Omental fat pad (tissue), 4 donors: ENCODE measurements around the gene LIN7A. TPM values are rescaled to one million over a fixed set of nuclear protein-coding genes. Genes with fewer than 3 reads are reported as not detected.
A peak's percentile ranks its signal among the peaks of the same experiment; 100 is the strongest.

ENCODE experiments used
- ATAC-seq: fragments of 150-250 bp; one replicate; pipeline ENCODE4 v1.9.1; 2016; ENCODE audit warnings: mild to moderate bottlenecking, moderate library complexity; ENCODE audit not compliant: low FRiP score
- DNase-seq: peaks from one replicate; pipeline ENCODE4 v3.0.0-alpha.2; 2019; ENCODE audit warnings: low spot score
- total RNA-seq, 4 donors: library from RNA; depleted of rRNA; stranded (reverse); fragments of >200 nt; gene quantifications; one replicate each; pipeline ENCODE4 v1.1.0, GENCODE V29; 2016
- TF ChIP-seq, protein P1 (sequence below), 3 donors: fragments of 450-650 bp; IDR thresholded peaks; one replicate each; pipeline ENCODE4 v1.5.1; 2016 to 2017; ENCODE audit warnings: antibody characterized with exemption in 3 of 3, mild to moderate bottlenecking in 3 of 3, moderate library complexity in 2 of 3

LIN7A gene, protein sequence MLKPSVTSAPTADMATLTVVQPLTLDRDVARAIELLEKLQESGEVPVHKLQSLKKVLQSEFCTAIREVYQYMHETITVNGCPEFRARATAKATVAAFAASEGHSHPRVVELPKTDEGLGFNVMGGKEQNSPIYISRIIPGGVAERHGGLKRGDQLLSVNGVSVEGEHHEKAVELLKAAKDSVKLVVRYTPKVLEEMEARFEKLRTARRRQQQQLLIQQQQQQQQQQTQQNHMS
- total RNA-seq: 10 to 100 TPM in 1 of 4 donors, 1 to 10 TPM in 3; 4.8 to 16.2 (median 6.6) TPM

DNA sequence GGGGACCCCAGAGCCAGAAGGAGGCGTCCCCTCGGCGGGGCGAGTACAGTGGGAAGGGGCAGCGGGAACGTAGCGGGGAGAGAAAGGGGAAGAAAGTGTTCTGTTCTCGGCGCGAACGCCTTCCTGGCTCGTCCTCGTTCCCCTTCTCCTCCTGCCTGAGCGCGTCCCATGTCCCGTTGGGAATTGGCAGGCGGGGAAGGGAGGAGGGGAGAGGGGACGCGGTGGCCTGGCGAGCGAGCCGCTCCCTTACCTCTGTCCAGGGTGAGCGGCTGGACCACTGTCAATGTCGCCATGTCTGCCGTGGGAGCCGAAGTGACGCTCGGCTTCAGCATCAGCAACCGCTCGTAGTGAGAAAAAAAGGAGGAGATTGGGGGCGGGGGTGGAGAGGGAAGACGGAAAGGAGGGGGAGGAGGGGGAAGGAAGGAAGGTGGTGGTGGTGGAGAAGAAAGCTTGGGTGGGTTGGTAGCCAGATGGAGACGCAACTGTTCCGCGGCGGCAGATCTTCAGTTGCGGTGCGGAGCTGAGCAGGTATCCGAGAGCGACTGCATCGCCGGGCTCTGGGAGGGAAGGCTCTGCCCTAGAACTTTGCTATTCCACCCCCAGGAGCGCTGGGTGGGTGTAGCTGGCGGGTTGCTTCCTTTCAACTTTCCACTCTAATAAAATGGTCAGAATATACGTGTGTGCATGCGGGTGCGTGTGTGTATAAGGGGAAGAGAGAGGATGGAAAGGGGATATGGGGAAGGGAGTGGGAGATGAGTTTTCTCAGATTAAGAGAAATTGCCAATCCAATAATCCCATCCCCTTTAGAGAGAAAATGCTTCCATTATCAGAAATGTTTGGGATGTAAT lies at the start of gene LIN7A:
LIN7A (minus strand) TSS at position 544 of the 848 bp plus-strand sequence; CDS start at position 332, 212 bp downstream.
- DNase-seq: no peak
- ATAC-seq: peak; percentile 45
- TF ChIP-seq, protein P1, sequence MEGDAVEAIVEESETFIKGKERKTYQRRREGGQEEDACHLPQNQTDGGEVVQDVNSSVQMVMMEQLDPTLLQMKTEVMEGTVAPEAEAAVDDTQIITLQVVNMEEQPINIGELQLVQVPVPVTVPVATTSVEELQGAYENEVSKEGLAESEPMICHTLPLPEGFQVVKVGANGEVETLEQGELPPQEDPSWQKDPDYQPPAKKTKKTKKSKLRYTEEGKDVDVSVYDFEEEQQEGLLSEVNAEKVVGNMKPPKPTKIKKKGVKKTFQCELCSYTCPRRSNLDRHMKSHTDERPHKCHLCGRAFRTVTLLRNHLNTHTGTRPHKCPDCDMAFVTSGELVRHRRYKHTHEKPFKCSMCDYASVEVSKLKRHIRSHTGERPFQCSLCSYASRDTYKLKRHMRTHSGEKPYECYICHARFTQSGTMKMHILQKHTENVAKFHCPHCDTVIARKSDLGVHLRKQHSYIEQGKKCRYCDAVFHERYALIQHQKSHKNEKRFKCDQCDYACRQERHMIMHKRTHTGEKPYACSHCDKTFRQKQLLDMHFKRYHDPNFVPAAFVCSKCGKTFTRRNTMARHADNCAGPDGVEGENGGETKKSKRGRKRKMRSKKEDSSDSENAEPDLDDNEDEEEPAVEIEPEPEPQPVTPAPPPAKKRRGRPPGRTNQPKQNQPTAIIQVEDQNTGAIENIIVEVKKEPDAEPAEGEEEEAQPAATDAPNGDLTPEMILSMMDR (IDR thresholded peaks at IDR 0.05): no peak

DNA sequence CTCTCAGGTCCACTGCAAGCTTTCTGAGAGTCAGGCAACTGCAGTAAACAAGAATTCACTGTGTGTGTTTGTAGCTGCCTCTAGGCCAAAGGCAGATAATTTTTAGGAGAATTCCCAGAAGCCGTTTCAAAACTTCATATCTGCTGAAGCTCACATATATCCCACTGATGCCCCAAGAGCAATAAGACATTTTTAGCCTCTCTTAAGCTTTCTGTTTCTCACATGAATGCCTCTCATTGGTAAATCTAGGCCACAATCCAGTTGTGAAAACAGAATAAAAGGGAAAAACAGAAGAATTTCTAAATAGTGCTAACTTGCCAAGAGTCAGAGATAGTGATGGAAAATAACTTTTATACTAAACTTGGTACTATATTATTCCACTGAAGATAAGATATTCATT lies 48.5 kb upstream of the LIN7A start:
- no peak for DNase-seq
- TF ChIP-seq, protein P1 (IDR thresholded peaks at IDR 0.05): no peak
- no peak for ATAC-seq

DNA sequence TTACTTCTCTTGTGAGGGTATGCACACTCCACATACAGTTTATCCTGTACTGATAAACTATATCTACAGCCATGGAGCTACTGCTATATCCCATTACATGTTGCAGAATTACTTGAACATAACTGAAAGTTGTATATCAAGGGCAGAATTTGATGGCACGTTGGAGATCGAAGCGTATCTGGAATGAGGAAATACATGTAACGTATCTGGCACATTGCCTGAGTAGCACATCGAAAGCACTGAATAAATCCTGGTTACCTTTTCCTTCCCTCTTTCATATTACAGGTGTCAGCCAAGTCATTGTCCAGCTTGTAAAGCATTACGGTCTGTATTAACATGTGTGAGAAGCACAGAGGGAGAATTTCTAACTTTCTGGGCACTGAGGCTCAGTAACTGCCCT lies 42.1 kb upstream of the LIN7A start:
- TF ChIP-seq, protein P1 (IDR thresholded peaks at IDR 0.05): no peak
- no peak for ATAC-seq
- no peak for DNase-seq

DNA sequence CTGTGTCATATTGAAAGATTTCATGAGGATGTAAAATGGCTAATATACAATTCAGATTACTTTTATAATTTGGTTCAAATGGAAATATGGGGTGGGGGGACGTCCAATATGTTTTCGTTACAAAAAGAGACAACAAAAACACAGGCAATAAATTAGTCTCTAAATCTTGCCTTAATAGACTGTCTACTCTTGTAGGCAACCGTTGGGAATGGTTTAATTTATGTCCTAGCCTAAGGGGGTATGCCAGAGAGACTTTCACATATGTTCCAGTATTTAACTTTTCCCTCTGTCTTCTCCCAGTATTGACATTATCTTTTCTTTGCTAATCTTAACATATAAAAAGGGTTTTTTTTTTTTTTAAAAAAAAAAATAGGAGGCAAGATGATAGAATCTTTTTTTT lies 41.5 kb upstream of the LIN7A start:
- DNase-seq (no peak), ATAC-seq (no peak)
- TF ChIP-seq, protein P1 (IDR thresholded peaks at IDR 0.05): no peak

DNA sequence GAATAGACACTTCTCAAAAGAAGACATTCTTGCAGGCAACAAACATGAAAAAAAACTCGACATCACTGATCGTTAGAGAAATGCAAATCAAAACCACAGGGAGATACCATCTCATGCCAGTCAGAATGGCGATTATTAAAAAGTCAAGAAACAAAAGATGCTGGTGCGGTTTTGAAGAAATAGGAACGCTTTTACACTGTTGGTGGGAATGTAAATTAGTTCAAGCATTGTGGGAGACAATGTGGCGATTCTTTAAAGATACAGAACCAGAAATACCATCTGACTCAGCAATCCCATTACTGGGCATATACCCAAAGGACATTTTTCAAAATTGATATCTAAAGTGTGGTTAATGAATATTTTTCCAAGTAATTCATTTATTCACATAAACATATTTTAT lies 39.6 kb upstream of the LIN7A start:
- TF ChIP-seq, protein P1 (IDR thresholded peaks at IDR 0.05): no peak
- DNase-seq (no peak), ATAC-seq (no peak)

DNA sequence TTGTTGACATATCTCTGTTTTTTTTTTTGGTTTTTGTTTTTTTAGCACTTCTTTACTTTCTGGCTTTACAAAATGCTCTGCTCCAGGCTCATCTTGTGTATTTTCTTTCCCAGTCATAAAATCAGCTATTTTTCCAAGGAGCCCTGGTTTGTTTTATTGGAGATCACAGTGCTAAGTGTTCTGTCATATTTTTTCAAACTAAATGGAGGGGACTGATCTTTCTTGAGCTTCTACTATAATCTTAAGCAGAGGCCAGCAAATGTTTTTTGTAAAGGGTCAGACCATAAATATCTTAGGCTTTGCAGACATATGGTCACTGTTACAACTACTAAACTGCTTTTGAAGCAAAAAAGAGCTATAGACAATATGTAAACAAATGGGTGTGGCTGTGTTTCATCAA lies 30.6 kb upstream of the LIN7A start:
- DNase-seq: no peak
- no peak for ATAC-seq
- TF ChIP-seq, protein P1 (IDR thresholded peaks at IDR 0.05): no peak
